Osteoblast (primary cell): ENCODE measurements around the gene CEP63. TPM values are rescaled to one million over a fixed set of nuclear protein-coding genes. Genes with fewer than 3 reads are reported as not detected.

ENCODE experiments used
- DNase-seq: peaks from one replicate; pipeline ENCODE4 v3.0.0; 2011; ENCODE audit warnings: low spot score, mixed read lengths; ENCODE audit not compliant: insufficient read length; ENCODE audit errors: missing footprints
- H2AFZ ChIP-seq: 2 replicates; pipeline ENCODE4 v1.6.0; 2011; ENCODE audit warnings: mild to moderate bottlenecking, low read length
- H3K27ac ChIP-seq: 2 replicates; pipeline ENCODE4 v1.5.1; 2011; ENCODE audit warnings: mild to moderate bottlenecking, low read depth, low read length, moderate library complexity
- H3K27me3 ChIP-seq: 2 replicates; pipeline ENCODE4 v1.6.0; 2012; ENCODE audit warnings: mild to moderate bottlenecking, control low read depth, inconsistent platforms, low read length, moderate library complexity; ENCODE audit not compliant: insufficient read depth
- H3K36me3 ChIP-seq: 2 replicates; pipeline ENCODE4 v1.5.1; 2011; ENCODE audit warnings: mild to moderate bottlenecking, low read length, control low read depth, moderate library complexity; ENCODE audit not compliant: insufficient read depth
- H3K4me1 ChIP-seq: 2 replicates; pipeline ENCODE4 v1.5.1; 2011; ENCODE audit warnings: mild to moderate bottlenecking, low read length, control low read depth, moderate library complexity; ENCODE audit not compliant: insufficient read depth
- H3K4me2 ChIP-seq: 2 replicates; pipeline ENCODE4 v1.6.0; 2011; ENCODE audit warnings: mild to moderate bottlenecking, low read length; ENCODE audit not compliant: insufficient read depth
- H3K4me3 ChIP-seq: fragments of 200-600 bp; sonication (generic); 3 replicates; pipeline ENCODE4 v1.5.1; 2012; ENCODE audit warnings: mild to moderate bottlenecking, low read length, inconsistent platforms; ENCODE audit not compliant: insufficient read depth
- H3K79me2 ChIP-seq: 2 replicates; pipeline ENCODE4 v1.6.0; 2012; ENCODE audit warnings: mild to moderate bottlenecking, low read length, control low read depth, inconsistent platforms; ENCODE audit not compliant: insufficient read depth
- H3K9me3 ChIP-seq: 2 replicates; pipeline ENCODE4 v1.5.1; 2011; ENCODE audit warnings: low read depth, low read length, control low read depth
- H4K20me1 ChIP-seq: 2 replicates; pipeline ENCODE4 v1.6.0; 2012; ENCODE audit warnings: mild to moderate bottlenecking, low read length, control low read depth; ENCODE audit not compliant: insufficient read depth
- total RNA-seq: library from RNA; depleted of rRNA; stranded (reverse); fragments of >200 nt; gene quantifications from 2 replicates; pipeline ENCODE4 v1.2.3, GENCODE V29; 2012
- TF ChIP-seq, protein P1 (sequence below): IDR thresholded peaks from 2 replicates; pipeline ENCODE4 v1.5.1; 2011; ENCODE audit warnings: mild to moderate bottlenecking, low read depth, low read length, moderate library complexity; ENCODE audit errors: extremely low read depth

CEP63 gene
- total RNA-seq, 1 donor: 15.9 TPM

DNA sequence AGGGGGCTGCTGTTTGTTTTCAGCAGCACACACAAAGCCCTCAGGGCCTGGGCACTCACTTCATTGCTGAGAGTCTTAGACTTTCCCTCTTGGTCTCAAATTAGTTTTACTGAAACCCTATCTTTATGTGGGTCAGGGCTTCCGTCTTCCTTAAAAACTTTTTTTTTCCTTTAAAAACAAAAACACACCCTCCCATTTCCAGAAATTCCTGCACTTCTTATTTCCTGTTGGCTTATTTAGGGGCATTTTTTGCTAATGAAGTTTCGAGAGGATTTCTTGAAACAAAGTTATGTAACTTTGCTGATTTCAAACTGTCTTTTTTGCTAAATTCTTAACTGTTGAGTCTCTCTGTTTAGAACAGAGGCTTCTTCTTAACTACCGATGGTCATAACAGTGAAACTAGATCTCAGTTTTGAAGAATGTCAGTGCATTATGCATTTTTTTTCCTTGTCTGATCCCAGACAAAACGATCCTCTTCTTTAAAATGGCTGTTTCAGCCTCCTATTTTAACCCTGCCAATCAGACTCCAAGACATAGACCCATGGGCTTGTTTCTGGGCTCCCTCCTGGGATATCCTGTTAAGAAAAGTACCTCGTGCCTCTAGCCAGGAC, 23.4 kb upstream of the CEP63 start:
- peaks cover 52% of the 10 kb centered on the region for H3K4me1 ChIP-seq
- no peaks in the 10 kb centered on the region for H3K27me3 ChIP-seq
- H3K36me3 ChIP-seq: no peaks in the 10 kb centered on the region
- H3K9me3 ChIP-seq: no peaks in the 10 kb centered on the region
- peak overlapping the region; percentile 69 for H3K4me2 ChIP-seq
- no peaks in the 10 kb centered on the region for H4K20me1 ChIP-seq
- TF ChIP-seq, protein P1, sequence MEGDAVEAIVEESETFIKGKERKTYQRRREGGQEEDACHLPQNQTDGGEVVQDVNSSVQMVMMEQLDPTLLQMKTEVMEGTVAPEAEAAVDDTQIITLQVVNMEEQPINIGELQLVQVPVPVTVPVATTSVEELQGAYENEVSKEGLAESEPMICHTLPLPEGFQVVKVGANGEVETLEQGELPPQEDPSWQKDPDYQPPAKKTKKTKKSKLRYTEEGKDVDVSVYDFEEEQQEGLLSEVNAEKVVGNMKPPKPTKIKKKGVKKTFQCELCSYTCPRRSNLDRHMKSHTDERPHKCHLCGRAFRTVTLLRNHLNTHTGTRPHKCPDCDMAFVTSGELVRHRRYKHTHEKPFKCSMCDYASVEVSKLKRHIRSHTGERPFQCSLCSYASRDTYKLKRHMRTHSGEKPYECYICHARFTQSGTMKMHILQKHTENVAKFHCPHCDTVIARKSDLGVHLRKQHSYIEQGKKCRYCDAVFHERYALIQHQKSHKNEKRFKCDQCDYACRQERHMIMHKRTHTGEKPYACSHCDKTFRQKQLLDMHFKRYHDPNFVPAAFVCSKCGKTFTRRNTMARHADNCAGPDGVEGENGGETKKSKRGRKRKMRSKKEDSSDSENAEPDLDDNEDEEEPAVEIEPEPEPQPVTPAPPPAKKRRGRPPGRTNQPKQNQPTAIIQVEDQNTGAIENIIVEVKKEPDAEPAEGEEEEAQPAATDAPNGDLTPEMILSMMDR: no peak
- no peak for DNase-seq
- H3K27ac ChIP-seq: peak overlapping the region; percentile 96
- no peak overlapping the region for H2AFZ ChIP-seq
- H3K79me2 ChIP-seq: no peaks in the 10 kb centered on the region
- H3K4me3 ChIP-seq: peak overlapping the region; percentile 12

DNA sequence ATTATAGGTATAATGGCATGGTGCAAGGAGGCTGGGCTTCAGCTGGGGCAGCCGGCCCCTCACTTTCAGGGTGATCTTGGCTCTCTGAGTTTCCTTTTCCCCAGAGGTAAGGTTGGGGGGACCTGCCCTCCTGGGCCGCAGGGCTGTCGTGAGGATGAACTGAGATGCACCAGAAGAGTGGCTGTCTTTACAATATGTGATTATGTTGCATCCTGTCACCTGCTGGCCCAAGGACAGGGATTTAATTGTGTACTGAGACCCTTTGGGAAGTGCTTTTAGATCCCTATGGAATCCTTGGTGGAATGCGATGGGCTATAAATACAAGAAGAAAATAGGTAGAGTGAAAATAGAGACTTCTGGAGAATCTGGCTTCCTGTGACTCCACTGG, 22.2 kb upstream of the CEP63 start:
- Histone ChIP-seq H2AFZ (no peak overlapping the region), H4K20me1 (no peaks in the 10 kb centered on the region), H3K79me2 (no peaks in the 10 kb centered on the region), H3K27ac (peak overlapping the region; percentile 96), H3K36me3 (no peaks in the 10 kb centered on the region), H3K27me3 (no peaks in the 10 kb centered on the region), H3K4me2 (peak overlapping the region; percentile 69), H3K4me3 (peak overlapping the region; percentile 18), H3K4me1 (peaks cover 58% of the 10 kb centered on the region), H3K9me3 (no peaks in the 10 kb centered on the region)
- TF ChIP-seq, protein P1: no peak
- no peak for DNase-seq

DNA sequence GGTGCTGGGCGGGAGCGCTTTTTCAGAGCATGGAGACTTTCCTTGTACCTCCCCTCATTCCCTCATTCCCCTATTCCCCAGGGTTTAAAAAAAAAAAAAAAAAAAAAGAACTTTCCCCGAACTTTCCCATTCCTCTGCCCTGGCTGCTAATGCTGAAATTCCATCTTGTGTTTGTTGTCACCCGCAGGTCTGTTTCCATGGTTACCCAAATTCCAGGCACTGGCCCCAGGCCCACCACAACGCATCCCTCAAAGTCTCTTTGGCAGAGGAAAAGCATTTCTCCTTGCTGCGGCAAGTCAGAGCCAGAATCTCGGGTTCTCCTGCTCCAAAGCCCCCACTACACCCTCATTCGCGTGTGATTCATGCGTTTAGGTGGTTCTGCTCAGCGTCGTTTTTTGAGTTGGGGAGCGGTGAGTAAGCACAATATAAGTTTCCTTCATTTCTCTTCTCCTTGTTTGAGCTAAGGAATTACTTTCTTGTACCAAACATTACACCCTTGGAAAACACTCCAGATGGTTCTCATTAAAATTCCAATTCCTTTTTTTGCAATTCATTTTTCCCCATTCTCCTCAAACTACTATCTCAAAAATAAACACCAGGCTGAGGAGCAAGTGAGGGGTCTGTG, 21.7 kb upstream of the CEP63 start:
- H3K79me2 ChIP-seq: no peaks in the 10 kb centered on the region
- H3K9me3 ChIP-seq: no peaks in the 10 kb centered on the region
- H3K27me3 ChIP-seq: no peaks in the 10 kb centered on the region
- no peak overlapping the region for H2AFZ ChIP-seq
- DNase-seq: peak; percentile 79
- TF ChIP-seq, protein P1: no peak
- peak overlapping the region; percentile 31 for H3K4me3 ChIP-seq
- no peaks in the 10 kb centered on the region for H4K20me1 ChIP-seq
- H3K27ac ChIP-seq: peak overlapping the region; percentile 96
- H3K4me1 ChIP-seq: peaks cover 58% of the 10 kb centered on the region
- peak overlapping the region; percentile 69 for H3K4me2 ChIP-seq
- no peaks in the 10 kb centered on the region for H3K36me3 ChIP-seq

DNA sequence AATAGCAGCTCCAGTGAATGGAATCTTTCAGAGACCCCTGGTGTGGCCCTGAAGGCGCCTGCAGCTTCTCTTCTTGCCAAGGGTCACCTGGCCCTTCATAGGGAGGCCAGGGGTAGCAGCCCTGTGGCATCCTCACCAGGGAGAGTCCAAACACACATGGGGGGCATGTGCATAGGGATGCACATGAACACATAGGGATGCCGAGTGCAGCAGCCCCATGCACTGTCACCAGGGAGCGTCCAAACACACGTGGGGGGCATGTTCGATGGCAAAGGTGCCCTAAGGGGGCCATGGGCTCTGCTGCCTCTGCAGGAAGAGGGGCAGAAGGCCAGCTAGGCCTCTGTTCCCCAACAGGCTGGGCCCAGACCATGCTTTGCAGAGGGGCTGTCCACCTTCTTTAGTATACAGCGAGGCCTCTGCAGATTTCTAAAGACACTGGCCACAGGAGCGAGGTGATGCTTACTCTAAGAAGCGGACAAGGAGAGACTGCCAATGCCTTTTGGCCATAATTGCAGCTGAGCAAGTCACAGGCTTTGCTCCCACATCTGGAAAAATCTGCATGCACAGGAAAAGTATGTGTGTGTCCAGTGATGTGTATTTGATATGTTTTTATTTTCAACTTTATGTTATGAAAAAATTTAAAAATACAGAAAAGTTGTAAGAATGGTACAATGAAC, 21.0 kb upstream of the CEP63 start:
- H3K4me3 ChIP-seq: peak overlapping the region; percentile 31
- H2AFZ ChIP-seq: no peak overlapping the region
- H3K4me2 ChIP-seq: peak overlapping the region; percentile 56
- H3K4me1 ChIP-seq: peaks cover 58% of the 10 kb centered on the region
- TF ChIP-seq, protein P1: no peak
- H3K9me3 ChIP-seq: no peaks in the 10 kb centered on the region
- DNase-seq: no peak
- H3K27ac ChIP-seq: peak overlapping the region; percentile 96
- no peaks in the 10 kb centered on the region for H3K79me2 ChIP-seq
- no peaks in the 10 kb centered on the region for H3K36me3 ChIP-seq
- no peaks in the 10 kb centered on the region for H4K20me1 ChIP-seq
- H3K27me3 ChIP-seq: no peaks in the 10 kb centered on the region
